Smooth muscle cell (in vitro differentiated cells): Measurements from ENCODE around the gene YBEY. TPM values are rescaled to one million over a fixed set of nuclear protein-coding genes. Genes with fewer than 3 reads are reported as not detected.

Experiments
- DNase-seq: peaks from one replicate; lab custom pipeline; 2025; ENCODE audit not compliant: unreplicated experiment; lab: John Stamatoyannopoulos, UW
- H2AFZ ChIP-seq: fragments of 200-600 bp; sonication (generic); 2 replicates; pipeline ENCODE4 v1.6.0; 2016; ENCODE audit warnings: antibody characterized with exemption, low read depth, mild to moderate bottlenecking
- H3F3A ChIP-seq: fragments of 200-600 bp; sonication (generic); 2 replicates; pipeline ENCODE4 v1.6.0; 2017; ENCODE audit warnings: antibody characterized with exemption, low read depth
- H3K27ac ChIP-seq: fragments of 200-600 bp; sonication (generic); 2 replicates; pipeline ENCODE4 v1.5.1; 2016; ENCODE audit warnings: low read depth, mild to moderate bottlenecking
- H3K27me3 ChIP-seq: fragments of 200-600 bp; sonication (generic); 2 replicates; pipeline ENCODE4 v1.6.1; 2016; ENCODE audit warnings: low read depth, mild to moderate bottlenecking
- H3K36me3 ChIP-seq: fragments of 200-600 bp; sonication (generic); 2 replicates; pipeline ENCODE4 v1.5.1; 2016; ENCODE audit warnings: low read depth
- H3K4me1 ChIP-seq: fragments of 200-600 bp; sonication (generic); 2 replicates; pipeline ENCODE4 v1.5.1; 2016; ENCODE audit warnings: low read depth
- H3K4me2 ChIP-seq: fragments of 200-600 bp; sonication (generic); 2 replicates; pipeline ENCODE4 v1.6.0; 2016; ENCODE audit warnings: mild to moderate bottlenecking
- H3K4me3 ChIP-seq: fragments of 200-600 bp; sonication (generic); 2 replicates; pipeline ENCODE4 v1.5.1; 2016; ENCODE audit warnings: mild to moderate bottlenecking
- H3K79me2 ChIP-seq: fragments of 200-600 bp; sonication (generic); 2 replicates; pipeline ENCODE4 v1.6.0; 2016; ENCODE audit warnings: low read depth, mild to moderate bottlenecking
- H3K9ac ChIP-seq: fragments of 200-600 bp; sonication (generic); 2 replicates; pipeline ENCODE4 v1.6.0; 2016; ENCODE audit warnings: low read depth
- H3K9me3 ChIP-seq: fragments of 200-600 bp; sonication (generic); replicated peaks from 2 replicates; pipeline ENCODE4 v1.5.1; 2016; ENCODE audit warnings: low read depth
- H4K20me1 ChIP-seq: fragments of 200-600 bp; sonication (generic); 2 replicates; pipeline ENCODE4 v1.6.0; 2016; ENCODE audit warnings: low read depth
- CTCF ChIP-seq: fragments of 200-600 bp; sonication (generic); IDR thresholded peaks from 2 replicates; pipeline ENCODE4 v1.5.1; 2017; ENCODE audit warnings: borderline replicate concordance, mild to moderate bottlenecking, antibody characterized with exemption; ENCODE audit not compliant: insufficient read depth, poor library complexity, severe bottlenecking
- WGBS: methylation state at CpG from one replicate; pipeline ENCODE4 v1.1.7; 2016; ENCODE audit warnings: low lambda C conversion rate; 5-methylcytosine and 5-hydroxymethylcytosine counted together
- polyA plus RNA-seq: library from polyadenylated mRNA; unstranded; fragments of >200 nt; fragmentation: Nextera tagmentation; extraction: Ambion mirVana; gene quantifications from 2 replicates; pipeline ENCODE4 v1.2.1, GENCODE V29; 2016
- total RNA-seq: library from RNA; depleted of rRNA; stranded (reverse); fragments of >200 nt; gene quantifications from 2 replicates; pipeline ENCODE4 v1.2.3, GENCODE V29; 2014

Gene YBEY
- total and polyA plus RNA-seq, 2 experiments from 2014 or later, result 24.1 to 31.1 TPM

DNA sequence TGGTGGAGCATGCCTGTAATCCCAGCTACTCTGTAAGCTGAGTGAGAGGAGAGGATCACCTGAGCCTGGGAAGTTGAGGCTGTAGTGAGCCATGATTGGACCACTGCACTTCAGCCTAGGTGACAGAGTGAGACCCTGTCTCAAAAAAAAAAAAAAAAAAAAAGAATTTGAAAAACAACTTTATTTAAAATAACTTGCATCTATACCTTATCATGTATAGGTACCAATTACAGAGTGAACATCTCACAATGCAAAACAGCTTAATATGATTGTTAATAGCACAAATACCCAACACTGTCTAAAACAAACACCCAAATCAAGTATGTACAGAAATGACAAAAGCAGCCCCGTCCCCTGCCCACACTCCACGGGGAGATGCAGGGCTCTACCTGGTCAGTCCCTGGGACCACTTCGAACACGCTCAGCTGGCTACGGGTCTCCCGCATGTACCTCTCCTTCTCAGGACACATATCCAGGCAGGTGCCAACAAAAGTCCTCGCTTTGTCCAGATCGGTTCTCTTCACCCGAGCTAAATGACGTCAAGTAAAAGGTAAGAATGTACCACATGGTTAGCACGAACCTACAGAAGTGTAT lies 11.2 kb upstream of the YBEY start:
- Histone ChIP-seq H3K4me2 (no peak overlapping the region), H3K27me3 (no peaks in the 10 kb centered on the region), H3K9me3 (no peaks in the 10 kb centered on the region), H3K9ac (no peak overlapping the region), H3K27ac (no peak overlapping the region), H3F3A (no peaks in the 10 kb centered on the region), H3K4me1 (no peaks in the 10 kb centered on the region), H3K4me3 (no peak overlapping the region), H3K36me3 (peaks cover 18% of the 10 kb centered on the region), H3K79me2 (peaks cover 17% of the 10 kb centered on the region), H4K20me1 (peaks cover 13% of the 10 kb centered on the region), H2AFZ (no peak overlapping the region)
- WGBS, result 98% methylated on average over 11 of the region's 11 CpGs
- TF ChIP-seq CTCF, result no peak
- DNase-seq, result no peak

GRCh38 chr21:46284077-46284644 lies 2.0 kb upstream of the YBEY start:
- no peak overlapping the region for H2AFZ ChIP-seq
- H3K4me2 ChIP-seq, result peak overlapping the region; percentile 93
- peaks cover 54% of the 10 kb centered on the region for H3K79me2 ChIP-seq
- peaks cover 31% of the 10 kb centered on the region for H4K20me1 ChIP-seq
- no peak overlapping the region for H3K4me3 ChIP-seq
- no peak overlapping the region for H3K27ac ChIP-seq
- no peak overlapping the region for H3K9ac ChIP-seq
- peaks cover 22% of the 10 kb centered on the region for H3F3A ChIP-seq
- no peaks in the 10 kb centered on the region for H3K9me3 ChIP-seq
- TF ChIP-seq CTCF, result no peak
- H3K36me3 ChIP-seq, result no peaks in the 10 kb centered on the region
- peaks cover 28% of the 10 kb centered on the region for H3K4me1 ChIP-seq
- 94% methylated on average over 15 of the region's 15 CpGs for WGBS
- no peaks in the 10 kb centered on the region for H3K27me3 ChIP-seq
- DNase-seq, result no peak

- Histone ChIP-seq H2AFZ (no peak overlapping the region), H3K36me3 (no peaks in the 10 kb centered on the region), H3K9me3 (no peaks in the 10 kb centered on the region), H3K79me2 (peaks cover 51% of the 10 kb centered on the region), H3K27ac (peak overlapping the region; percentile 92), H3F3A (peaks cover 22% of the 10 kb centered on the region), H3K4me3 (peak overlapping the region; percentile 80), H3K27me3 (no peaks in the 10 kb centered on the region), H3K4me2 (peak overlapping the region; percentile 93), H3K9ac (no peak overlapping the region), H3K4me1 (peaks cover 28% of the 10 kb centered on the region), H4K20me1 (peaks cover 31% of the 10 kb centered on the region)
- 87% methylated on average over 1 of the region's 1 CpG for whole genome bisulfite sequencing
- TF ChIP-seq CTCF, result no peak
- DNase-seq, result no peak
These were observed 1.4 kb upstream of the YBEY start for GRCh38 chr21:46284733-46285132.
